Occipital lobe (tissue), 2 donors: Measurements from ENCODE around the gene MRPL39. TPM values are rescaled to one million over a fixed set of nuclear protein-coding genes. Genes with fewer than 3 reads are reported as not detected.
"Not testable (repeated sequence)": the region's sequence is repeated elsewhere in the genome, so short reads cannot be mapped to it uniquely, and the experiment has no call there.

Experiments used
- DNase-seq: peaks from one replicate; lab custom pipeline; 2025; lab: John Stamatoyannopoulos, UW
- total RNA-seq: library from RNA; depleted of rRNA; stranded (reverse); fragments of >200 nt; gene quantifications from one replicate; pipeline ENCODE4 v1.2.3, GENCODE V29; 2014

Gene MRPL39
- 32.3 TPM for total RNA-seq

DNA sequence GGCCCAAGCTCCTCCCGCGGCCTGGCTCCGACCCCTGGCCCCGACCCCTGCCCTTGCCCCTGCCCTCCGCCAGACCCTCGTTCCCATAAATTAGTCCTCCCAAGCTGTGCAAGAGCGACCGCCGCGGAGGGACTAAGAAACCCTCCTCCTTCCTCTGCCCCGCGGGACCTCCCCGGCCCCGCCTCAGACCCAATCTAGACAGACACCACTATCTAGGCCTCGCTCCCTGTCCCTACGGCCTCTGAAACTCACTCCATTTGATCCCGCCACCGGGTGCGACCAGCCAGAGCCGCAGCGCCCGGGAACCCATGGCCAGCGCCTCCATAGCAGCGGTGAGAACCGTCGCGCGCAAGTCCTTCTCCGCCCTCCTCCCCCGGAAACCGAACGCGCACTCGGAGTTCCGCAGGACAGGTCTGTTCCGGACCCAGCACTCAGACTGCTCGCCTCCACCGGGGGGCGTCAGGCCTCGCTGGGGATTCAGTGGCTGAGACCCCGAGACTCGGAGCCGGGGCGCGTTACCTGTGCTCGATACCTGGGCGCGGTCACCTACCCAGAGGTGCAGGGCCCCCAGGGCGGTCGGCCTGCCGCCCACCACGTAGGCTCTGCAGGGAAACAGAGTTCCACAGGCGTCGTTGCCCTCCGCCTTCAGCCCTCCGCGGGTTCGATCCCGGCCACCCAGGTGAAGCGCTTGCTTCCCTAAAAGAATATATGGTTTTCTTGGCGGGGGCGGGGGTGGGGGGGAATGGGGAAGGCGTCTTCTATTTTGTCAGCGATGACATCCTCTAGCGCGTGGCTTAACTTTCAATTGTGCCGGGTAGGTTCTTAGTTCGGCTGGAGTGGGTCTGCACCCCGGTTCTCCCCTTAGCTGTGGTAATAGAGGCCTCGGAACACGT lies at the start of gene MRPL39:
MRPL39 (minus strand) TSS at position 331 of the 893 bp plus-strand sequence; CDS start at position 325, 6 bp downstream.
- peak; percentile 84 for DNase-seq

DNA sequence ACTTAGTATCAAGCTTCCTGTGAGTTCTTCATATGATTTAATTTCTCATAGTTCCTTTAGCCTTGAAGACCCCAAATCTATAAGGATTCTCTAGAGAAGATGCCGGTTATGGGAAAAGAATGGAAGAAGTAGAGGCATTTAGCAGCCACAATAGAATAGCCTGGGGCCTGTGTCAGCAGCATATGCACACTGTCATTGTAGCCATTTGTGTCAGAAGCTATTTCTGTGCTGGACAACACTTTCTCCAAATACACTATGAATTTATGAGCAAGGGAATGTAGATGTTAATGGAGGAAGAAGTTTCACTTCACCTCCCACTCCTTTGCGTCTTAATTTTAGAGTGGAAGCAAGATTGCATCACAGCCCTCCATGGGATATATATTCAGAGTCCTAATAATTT lies 49.1 kb upstream of the MRPL39 start:
- no peak for DNase-seq

DNA sequence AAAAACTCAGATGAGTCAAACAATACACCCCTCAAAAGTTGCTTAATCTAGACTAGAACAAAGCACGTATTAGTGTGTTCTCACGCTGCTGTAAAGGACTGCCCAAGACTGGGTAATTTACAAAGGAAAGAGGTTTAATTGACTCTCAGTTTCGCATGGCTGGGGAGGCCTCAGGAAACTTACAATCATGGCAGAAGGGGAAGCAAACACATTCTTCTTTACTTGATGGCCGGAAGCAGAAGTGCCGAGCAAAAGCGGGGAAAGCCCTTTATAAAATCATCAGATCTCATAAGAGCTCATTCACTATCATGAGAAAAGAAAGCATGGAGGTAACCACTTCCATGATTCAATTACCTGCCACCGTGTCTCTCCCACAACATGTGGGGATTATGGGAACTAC lies 41.9 kb upstream of the MRPL39 start:
- no peak for DNase-seq

DNA sequence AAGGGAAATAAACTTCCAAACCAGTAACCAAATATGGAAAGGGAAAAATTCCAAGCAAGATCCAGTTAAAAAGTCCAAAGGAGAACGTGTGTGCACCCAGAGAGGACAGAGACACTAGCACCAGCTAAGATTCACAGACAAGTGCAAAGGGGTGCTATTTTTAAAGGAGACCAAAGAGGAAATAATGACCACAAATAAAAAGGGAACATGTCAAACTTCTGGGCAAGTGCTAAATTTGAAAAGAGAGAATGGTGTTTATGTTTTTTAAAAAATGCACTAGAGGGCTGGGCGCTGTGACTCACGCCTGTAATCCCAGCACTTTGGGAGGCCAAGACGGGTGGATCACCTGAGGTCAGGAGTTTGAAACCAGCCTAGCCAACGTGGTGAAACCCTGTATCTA lies 40.4 kb upstream of the MRPL39 start:
- DNase-seq: no peak

DNA sequence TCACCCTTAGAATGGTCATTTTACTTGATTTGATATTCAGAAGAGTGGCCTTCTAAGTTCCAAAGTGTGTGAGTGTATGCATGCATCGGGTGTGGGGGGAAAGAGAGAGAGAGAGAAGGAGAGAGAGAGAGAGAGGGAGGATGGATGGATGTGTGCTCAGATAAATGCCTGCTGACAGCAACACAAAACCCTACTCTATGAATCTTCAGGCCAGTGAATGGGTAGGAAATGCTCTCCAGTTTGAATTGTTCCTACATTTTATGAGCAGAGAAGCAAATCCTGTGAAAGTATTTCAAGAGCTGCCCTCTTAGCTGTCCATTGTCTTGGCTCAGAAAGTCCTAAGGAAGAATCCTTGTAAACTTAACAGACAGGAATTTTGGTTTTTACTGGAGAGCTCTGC lies 39.2 kb upstream of the MRPL39 start:
- no peak for DNase-seq

DNA sequence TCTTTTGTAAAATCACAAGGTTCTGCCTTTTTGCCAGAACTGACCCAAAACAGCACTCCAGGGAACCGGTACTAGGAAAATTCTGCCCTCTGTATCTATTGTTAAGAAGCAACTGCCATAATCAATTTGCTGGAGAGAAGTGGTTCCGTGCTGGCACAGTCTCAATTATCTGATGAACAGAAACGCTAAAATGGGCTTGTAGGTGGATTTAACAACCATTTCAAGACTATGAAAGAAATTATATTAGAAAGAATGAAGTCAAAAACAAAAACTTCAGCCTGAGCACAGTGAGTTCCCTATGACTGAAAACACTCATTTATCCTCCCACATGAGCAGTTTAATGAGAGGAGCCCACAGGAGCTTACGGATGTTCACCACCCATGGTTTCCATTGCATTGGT lies 36.2 kb upstream of the MRPL39 start:
- no peak for DNase-seq

DNA sequence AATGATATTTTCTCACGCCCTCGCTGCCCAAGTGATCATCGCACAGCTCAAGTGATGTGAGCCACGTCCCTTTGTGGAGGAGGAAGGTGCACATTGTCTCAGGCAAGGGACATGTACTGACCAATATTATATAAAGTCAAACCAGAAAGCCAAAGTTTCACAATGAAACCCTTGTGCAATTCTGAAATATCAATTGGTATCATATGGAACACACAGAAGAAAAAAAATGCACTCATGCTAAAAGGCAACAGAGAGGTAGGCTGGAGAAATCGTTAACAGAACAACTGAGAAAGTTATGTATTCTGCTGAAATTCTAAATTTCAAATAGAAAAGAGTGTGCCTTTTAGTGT lies 33.6 kb upstream of the MRPL39 start:
- no peak for DNase-seq

DNA sequence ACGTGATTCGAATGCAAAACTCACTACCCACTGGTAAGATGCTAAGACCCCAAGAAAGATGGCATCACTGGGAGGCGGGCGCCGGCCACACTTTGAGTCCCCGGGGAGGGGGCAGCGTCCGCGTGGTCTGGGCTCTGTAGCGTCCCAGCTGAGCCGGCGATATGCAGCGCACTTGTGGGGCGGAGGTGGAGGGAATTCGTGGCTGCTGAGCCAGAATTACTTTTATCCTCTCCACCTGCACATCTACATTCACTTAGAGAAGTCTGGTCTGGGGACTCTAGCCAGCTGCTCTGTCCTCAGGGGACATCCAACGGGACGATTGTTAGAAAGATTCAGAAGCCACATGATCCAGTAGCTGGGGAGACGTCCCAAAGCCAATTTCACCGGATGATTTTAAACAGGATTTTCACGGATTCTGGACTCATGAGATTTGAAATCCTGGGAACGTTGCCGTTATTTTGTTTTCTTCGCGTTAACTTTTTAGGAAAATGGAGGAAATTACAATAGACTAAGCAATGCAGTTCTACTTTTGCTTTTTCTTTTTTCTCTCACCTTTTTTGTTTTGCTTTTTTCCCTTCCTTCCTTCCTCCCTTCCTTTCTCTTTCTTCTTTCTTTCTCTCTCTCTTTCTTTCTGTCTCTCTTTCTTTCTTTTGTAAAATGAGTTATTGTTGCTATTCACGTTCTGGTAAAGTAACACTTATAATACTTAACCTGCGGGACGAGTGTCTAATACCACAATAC lies 33.1 kb upstream of the MRPL39 start:
- DNase-seq: no peak

DNA sequence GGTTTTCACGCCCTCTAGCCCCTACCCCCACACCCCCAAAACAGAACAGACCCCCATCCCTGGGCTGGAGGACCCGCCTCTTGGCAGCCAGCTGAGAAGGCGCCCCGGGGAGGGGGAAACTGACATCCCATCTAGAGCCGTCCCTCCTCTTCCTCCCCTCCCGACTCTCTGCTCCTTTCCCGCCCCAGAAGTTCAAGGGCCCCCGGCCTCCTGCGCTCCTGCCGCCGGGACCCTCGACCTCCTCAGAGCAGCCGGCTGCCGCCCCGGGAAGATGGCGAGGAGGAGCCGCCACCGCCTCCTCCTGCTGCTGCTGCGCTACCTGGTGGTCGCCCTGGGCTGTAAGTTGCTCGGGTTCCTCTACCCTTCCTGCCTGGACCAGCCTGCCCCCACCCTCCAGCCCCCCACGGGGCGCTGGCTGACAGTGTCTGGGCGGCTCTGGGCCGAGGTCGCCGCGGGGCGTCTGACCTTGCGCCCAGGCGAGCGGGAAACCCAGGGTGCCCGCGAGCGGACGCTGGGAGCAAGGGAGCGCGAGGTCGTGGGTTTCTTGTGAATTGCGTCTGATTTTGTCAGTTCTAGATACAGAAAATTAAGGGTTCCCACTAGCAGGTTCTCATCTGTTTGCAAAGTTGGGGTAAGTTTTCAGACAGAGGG lies 32.4 kb upstream of the MRPL39 start:
- DNase-seq: peak; percentile 25

DNA sequence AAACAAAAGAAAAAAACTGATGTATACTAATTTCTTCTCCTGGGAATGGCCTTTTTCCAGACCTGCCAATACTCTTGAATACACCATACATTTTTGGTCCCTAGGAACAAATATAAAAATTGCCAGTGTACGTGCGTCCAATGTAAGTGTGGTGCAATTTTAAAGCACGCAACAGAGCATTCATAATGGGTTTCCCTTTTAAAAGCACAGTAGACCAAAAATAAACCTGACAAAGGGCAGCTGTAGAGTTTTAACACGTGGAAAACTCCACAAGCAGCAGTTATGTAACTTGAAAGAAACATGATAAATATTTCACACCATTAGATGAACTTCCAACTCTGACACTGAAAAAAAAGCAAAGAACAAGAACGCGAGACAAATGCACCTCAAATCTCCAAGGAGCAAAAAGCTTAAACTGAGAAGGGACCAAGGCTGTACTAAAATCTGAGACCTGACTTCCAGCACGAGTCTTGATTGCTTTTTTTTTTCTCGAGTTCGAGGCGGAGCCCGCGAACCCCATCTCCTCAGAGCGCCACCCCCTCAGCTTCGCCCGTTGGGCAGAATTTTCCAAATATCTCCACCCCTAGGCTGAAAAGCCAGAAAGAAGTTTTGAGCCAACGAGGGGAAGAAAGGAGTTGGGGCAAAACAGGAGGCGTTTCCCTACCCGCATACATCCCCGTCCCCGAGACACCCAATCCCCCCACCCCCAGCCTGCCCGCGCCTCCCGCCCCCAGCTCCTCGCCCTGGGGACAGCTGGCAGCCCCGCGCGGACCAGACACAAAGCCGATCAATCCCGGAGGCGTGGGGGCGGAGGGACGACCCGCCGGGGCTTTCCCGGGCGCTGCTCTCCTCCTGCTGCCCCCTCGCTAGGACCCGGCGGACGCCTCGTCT lies 31.6 kb upstream of the MRPL39 start, which contains the start of gene JAM2:
JAM2 (plus strand) TSS at position 599 of the 891 bp plus-strand sequence. CDS start 564 bp downstream, outside the sequence.
- DNase-seq: peak; percentile 11

DNA sequence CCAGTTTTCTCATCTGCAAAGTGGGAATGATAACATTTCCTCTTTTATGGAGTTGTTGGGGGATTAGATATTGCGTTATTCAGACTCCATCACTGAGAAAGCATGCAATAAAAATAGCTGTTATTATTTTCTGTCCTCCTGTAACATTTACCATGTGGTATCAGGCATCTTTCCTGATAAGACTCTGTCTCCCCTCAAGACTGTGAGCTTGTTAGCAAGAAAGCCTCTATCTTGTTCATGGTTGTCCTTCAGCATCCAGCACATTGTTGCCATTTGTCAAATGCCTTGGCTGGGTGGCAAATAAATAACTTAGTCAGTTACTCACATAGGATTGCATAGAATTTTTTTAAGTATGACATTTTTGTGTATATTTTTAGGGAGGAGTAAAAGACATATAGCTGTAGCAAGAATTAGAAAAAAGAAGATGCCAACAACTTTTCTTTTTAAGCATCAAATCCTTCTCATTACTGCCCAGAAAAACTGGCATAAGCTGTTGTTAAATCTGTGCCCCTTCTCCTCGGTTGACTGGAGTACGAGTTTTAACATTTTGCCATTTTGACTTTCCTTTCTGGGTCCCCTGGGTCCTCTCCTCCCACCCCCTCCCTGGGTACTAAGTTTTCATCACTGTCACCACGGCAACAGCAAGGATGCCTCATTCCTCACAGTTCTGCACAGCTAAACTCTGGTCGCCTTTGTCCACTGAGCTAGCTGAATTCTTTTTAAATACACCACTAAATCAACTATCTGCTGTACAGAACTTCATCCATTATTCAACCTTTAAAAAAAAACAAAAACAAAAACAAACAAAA lies 30.8 kb upstream of the MRPL39 start:
- no peak for DNase-seq

DNA sequence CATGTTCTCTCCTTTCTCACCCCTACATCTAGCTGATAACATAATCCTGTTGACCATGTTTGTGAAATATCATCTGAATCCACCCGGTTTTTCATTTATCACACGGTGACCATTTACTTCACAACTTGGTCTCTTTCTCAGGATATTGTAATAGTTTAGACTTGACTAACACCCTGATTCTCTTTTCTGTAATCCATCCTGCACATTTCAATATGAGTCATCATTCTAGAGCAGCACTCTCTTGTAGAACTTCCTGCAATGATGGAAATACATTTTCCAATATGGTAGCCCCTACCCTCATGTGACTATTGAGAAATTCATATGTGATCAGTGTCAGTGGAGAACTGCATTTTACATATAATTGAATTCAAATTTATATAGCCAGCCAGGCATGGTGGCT lies 29.4 kb upstream of the MRPL39 start:
- no peak for DNase-seq

DNA sequence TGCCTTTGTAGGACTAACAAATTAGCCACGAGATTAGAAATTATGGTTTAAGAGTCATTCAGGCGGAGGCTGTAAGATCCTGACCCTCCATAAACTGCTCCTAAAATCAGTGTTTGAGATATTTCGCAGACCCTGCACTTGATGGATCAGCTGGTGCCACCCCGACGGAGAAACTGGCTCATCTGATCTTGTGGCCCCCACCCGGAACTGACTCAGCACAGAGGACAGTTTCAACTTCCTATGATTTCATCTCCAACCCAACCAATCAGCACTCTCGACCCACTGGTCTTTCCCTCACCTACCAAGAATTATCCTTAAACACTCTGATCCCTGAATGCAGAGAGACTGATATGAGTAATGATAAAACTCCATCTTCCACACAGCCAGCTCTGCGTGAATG lies 28.0 kb upstream of the MRPL39 start:
- DNase-seq: no peak

DNA sequence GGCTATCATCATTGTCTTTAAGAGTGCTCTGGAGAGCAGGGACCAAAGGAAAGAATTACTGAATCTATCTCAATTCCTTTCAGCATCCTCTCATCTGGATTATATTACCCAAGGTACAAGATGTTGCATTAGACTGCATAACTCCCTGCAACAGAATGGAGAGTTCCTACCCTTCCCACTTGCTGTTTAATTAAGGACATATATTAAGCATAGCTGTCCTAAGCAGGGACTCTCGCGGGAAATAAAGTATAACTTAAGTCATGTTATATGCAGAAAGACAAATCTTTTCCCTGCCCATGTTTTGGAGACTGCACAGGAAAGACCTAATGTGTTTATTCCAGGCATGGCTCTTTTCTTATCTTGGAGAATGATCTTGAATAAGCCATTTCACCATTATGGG lies 25.0 kb upstream of the MRPL39 start:
- no peak for DNase-seq

DNA sequence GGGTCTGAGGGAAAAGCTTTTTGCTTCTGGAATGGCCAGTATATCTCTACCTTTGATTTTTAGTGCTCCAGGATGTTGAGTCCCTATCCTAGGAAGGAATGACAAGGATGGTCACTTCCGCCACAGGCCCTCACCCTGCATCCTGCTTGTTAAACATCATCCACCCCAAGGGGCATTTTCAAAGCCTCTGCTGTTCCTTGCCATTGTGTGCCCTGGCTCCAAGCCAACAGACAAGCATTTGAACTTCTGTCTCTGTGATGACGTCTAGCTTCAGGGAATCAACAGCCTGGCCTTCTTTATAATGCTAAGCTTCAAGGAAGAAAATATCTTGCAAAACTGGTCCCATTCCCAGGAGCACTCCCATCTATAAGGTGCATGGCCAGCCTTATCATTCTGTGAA lies 19.5 kb upstream of the MRPL39 start:
- DNase-seq: no peak

DNA sequence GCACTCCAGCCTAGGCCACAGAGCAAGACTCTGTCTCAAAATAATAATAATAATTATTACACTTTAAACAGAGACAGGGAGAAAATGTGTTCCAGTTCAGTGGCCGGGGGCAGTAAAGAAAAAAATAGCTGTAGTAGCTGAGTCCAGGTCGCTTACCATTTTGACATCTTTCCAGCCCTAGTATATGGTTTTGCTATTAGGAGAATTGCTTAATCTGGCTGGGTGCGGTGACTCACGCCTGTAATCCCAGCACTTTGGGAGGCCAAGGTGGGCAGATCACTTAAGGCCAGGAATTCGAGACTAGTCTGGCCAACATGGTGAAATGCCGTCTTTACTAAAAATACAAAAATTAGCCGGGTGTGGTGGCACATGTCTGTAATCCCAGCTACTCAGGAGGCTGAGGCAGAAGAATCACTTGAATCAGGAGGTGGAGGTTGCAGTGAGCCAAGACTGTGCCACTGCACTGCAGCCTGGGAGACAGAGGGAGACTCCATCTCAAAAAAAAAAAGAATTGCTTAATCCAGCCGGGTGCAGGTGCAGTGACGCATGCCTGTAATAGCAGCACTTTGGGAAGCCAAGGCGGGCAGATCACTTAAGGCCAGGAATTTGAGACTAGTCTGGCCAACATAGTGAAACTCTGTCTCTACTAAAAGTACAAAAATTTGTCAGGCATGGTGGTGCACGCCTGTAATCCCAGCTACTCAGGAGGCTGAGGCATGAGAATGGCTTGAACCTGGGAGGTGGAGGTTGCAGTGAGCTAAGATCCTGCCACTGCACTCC lies 18.7 kb upstream of the MRPL39 start:
- DNase-seq: not testable (repeated sequence)

DNA sequence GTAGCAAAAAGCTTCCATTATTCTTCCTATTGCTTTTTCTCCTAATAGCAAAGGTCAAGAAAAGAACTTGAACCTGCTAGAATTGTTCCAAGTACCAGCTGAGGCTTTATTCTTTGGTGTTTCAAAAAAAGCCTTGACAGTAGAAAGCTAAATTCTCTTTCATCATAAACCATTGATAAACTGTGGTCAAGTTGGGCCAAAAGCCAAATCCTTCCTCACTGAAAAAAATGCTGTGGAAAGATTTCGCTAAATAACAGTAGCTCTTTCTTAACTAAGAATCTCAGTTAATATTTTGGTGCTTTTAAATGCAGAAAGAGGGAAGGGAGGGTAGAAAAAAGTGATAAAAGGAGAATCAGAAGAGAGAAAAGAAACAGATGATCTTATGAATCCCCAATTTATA lies 17.8 kb upstream of the MRPL39 start:
- no peak for DNase-seq

DNA sequence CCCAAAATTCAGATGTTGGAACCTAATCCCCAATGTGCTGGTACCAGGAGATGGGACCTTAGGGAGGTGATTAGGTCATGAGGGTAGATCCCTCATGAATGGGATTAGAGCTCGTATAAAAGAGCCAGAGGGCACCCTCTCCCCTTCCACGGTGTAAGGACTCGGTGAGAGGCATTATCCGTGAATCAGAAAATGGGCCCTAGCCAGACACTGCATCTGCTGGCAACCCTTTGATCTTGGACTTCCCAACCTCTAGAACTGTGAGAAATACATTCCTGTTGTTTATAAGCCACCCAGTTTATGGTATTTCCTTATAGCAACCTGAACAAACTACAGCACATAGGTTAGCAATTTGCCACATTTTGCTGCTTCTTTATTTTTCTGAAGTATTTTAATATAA lies 17.2 kb upstream of the MRPL39 start:
- DNase-seq: no peak

DNA sequence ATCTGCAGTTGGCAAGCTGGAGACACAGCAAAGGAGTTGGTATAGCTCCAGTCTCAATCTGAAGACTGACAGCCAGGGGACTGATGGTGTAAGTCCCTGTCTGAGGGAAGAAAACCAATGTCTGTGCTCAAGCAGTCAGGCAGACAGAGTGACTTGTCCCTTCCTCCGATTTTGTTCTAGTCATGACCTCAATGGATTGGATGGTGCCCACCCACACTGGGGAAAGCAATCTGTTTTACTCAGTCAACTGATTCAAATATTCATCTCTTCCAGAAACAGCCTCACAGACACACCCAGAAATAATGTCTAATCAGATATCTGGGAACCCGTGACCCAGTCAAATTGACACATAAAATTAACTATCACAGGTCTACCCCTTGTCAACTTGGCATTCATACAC lies 11.9 kb upstream of the MRPL39 start:
- no peak for DNase-seq

DNA sequence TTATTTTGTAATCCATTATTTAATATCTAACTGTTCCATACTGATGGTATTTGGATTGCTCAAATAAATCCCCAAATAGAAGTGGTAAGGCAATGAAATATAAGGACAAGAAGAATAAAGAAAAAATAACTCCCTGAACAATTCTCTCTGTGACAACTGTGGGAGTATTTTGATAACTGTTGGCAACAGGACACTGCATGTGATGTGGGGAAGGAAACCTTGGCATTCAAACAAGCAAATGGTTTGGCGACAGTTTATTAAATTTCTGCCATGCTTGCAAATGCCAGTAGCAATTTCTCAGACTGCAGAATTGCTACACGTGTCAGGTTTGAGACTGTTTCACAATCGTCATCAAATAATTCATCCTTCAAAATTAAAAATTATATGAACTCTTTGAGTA lies 8.6 kb upstream of the MRPL39 start:
- DNase-seq: no peak
